Measurements from ENCODE around the gene ZMYND8.
"Not testable (repeated sequence)": the region's sequence is repeated elsewhere in the genome, so short reads cannot be mapped to it uniquely, and the experiment has no call there.

ZMYND8 gene

GRCh38 chr20:47248448-47248966 is 108.0 kb downstream of the ZMYND8 start:
- Histone ChIP-seq H4K20me1 (ENCODE audit: insufficient read depth, low read length) (no peaks in the 10 kb centered on the region), H3K27me3 (replicated peaks; ENCODE audit: insufficient read depth, low read length) (no peaks in the 10 kb centered on the region), H3K79me2 (ENCODE audit: low read length) (peaks cover 53% of the 10 kb centered on the region), H3K4me3 (ENCODE audit: low read length) (no peak overlapping the region), H3F3A (ENCODE audit: insufficient read depth, low read length) (no peaks in the 10 kb centered on the region), H3K4me1 (ENCODE audit: low read length) (no peaks in the 10 kb centered on the region), H3K4me2 (ENCODE audit: low read depth, low read length) (no peak overlapping the region), H3K9me3 (replicated peaks; ENCODE audit: insufficient read depth, low read length) (no peaks in the 10 kb centered on the region), H3K9ac (ENCODE audit: low read length) (no peak overlapping the region), H3K9me2 (replicated peaks; ENCODE audit: insufficient read depth, low read length) (no peaks in the 10 kb centered on the region), H2AFZ (ENCODE audit: low read length) (no peak overlapping the region), H3K27ac (ENCODE audit: low read length) (no peak overlapping the region), H3K36me3 (replicated peaks; ENCODE audit: insufficient read depth, low read length) (peaks cover 20% of the 10 kb centered on the region)
- DNase-seq, result no peak
- TF ChIP-seq EZH2phosphoT487 (IDR thresholded peaks at IDR 0.05; ENCODE audit: low read length) (no peak), CTCF (IDR thresholded peaks at IDR 0.05; ENCODE audit: low read length) (no peak), EZH2 (optimal IDR thresholded peaks at IDR 0.05; ENCODE audit: low read depth, low read length) (no peak)

GRCh38 chr20:47247972-47248371 is 108.5 kb downstream of the ZMYND8 start:
- Histone ChIP-seq H3K27me3 (replicated peaks; ENCODE audit: insufficient read depth, low read length) (no peaks in the 10 kb centered on the region), H3K27ac (ENCODE audit: low read length) (no peak overlapping the region), H3K4me2 (ENCODE audit: low read depth, low read length) (no peak overlapping the region), H3K4me1 (ENCODE audit: low read length) (no peaks in the 10 kb centered on the region), H3K9me3 (replicated peaks; ENCODE audit: insufficient read depth, low read length) (no peaks in the 10 kb centered on the region), H3K4me3 (ENCODE audit: low read length) (no peak overlapping the region), H3K79me2 (ENCODE audit: low read length) (peaks cover 49% of the 10 kb centered on the region), H4K20me1 (ENCODE audit: insufficient read depth, low read length) (no peaks in the 10 kb centered on the region), H3K36me3 (replicated peaks; ENCODE audit: insufficient read depth, low read length) (peaks cover 20% of the 10 kb centered on the region), H2AFZ (ENCODE audit: low read length) (no peak overlapping the region), H3F3A (ENCODE audit: insufficient read depth, low read length) (no peaks in the 10 kb centered on the region), H3K9me2 (replicated peaks; ENCODE audit: insufficient read depth, low read length) (no peaks in the 10 kb centered on the region), H3K9ac (ENCODE audit: low read length) (no peak overlapping the region)
- TF ChIP-seq CTCF (IDR thresholded peaks at IDR 0.05; ENCODE audit: low read length) (no peak), EZH2 (optimal IDR thresholded peaks at IDR 0.05; ENCODE audit: low read depth, low read length) (no peak), EZH2phosphoT487 (IDR thresholded peaks at IDR 0.05; ENCODE audit: low read length) (no peak)
- no peak for DNase-seq

- peaks cover 25% of the 10 kb centered on the region for H3K36me3 ChIP-seq (replicated peaks; ENCODE audit: insufficient read depth, low read length)
- no peaks in the 10 kb centered on the region for H3F3A ChIP-seq (ENCODE audit: insufficient read depth, low read length)
- H3K4me1 ChIP-seq (ENCODE audit: low read length), result no peaks in the 10 kb centered on the region
- DNase-seq, result no peak
- no peak overlapping the region for H3K9ac ChIP-seq (ENCODE audit: low read length)
- no peak overlapping the region for H2AFZ ChIP-seq (ENCODE audit: low read length)
- no peaks in the 10 kb centered on the region for H3K27me3 ChIP-seq (replicated peaks; ENCODE audit: insufficient read depth, low read length)
- H3K9me3 ChIP-seq (replicated peaks; ENCODE audit: insufficient read depth, low read length), result no peaks in the 10 kb centered on the region
- H3K4me3 ChIP-seq (ENCODE audit: low read length), result no peak overlapping the region
- TF ChIP-seq CTCF (IDR thresholded peaks at IDR 0.05; ENCODE audit: low read length), result no peak
- no peak for TF ChIP-seq EZH2 (optimal IDR thresholded peaks at IDR 0.05; ENCODE audit: low read depth, low read length)
- no peak for TF ChIP-seq EZH2phosphoT487 (IDR thresholded peaks at IDR 0.05; ENCODE audit: low read length)
- no peaks in the 10 kb centered on the region for H4K20me1 ChIP-seq (ENCODE audit: insufficient read depth, low read length)
- no peak overlapping the region for H3K4me2 ChIP-seq (ENCODE audit: low read depth, low read length)
- H3K27ac ChIP-seq (ENCODE audit: low read length), result no peak overlapping the region
- H3K9me2 ChIP-seq (replicated peaks; ENCODE audit: insufficient read depth, low read length), result no peaks in the 10 kb centered on the region
- H3K79me2 ChIP-seq (ENCODE audit: low read length), result peaks cover 55% of the 10 kb centered on the region
Measured at GRCh38 chr20:47246061-47246777, 110.3 kb downstream of the ZMYND8 start.

- H3K9ac ChIP-seq (ENCODE audit: low read length); H3K4me3 ChIP-seq (ENCODE audit: low read length); H3K9me3 ChIP-seq (replicated peaks; ENCODE audit: insufficient read depth, low read length); H3K9me2 ChIP-seq (replicated peaks; ENCODE audit: insufficient read depth, low read length); H4K20me1 ChIP-seq (ENCODE audit: insufficient read depth, low read length); H3K27ac ChIP-seq (ENCODE audit: low read length); H3K27me3 ChIP-seq (replicated peaks; ENCODE audit: insufficient read depth, low read length); DNase-seq; H2AFZ ChIP-seq (ENCODE audit: low read length); H3F3A ChIP-seq (ENCODE audit: insufficient read depth, low read length); H3K4me2 ChIP-seq (ENCODE audit: low read depth, low read length); H3K4me1 ChIP-seq (ENCODE audit: low read length): not testable (repeated sequence)
- peaks cover 47% of the 10 kb centered on the region for H3K79me2 ChIP-seq (ENCODE audit: low read length)
- H3K36me3 ChIP-seq (replicated peaks; ENCODE audit: insufficient read depth, low read length), result peaks cover 25% of the 10 kb centered on the region
Measured at GRCh38 chr20:47245166-47245565, 111.3 kb downstream of the ZMYND8 start.
